GM19324 (cell line): Measurements from ENCODE around the gene C16orf89.
"Not testable (repeated sequence)": the region's sequence is repeated elsewhere in the genome, so short reads cannot be mapped to it uniquely, and the experiment has no call there.

Experiments
- ATAC-seq: cut with Tn5 transposase; IDR thresholded peaks from one replicate; pipeline ENCODE4 v1.9.1; 2021; ENCODE audit warnings: mild to moderate bottlenecking, moderate library complexity; ENCODE audit not compliant: unreplicated experiment, low FRiP score

The C16orf89 gene

DNA sequence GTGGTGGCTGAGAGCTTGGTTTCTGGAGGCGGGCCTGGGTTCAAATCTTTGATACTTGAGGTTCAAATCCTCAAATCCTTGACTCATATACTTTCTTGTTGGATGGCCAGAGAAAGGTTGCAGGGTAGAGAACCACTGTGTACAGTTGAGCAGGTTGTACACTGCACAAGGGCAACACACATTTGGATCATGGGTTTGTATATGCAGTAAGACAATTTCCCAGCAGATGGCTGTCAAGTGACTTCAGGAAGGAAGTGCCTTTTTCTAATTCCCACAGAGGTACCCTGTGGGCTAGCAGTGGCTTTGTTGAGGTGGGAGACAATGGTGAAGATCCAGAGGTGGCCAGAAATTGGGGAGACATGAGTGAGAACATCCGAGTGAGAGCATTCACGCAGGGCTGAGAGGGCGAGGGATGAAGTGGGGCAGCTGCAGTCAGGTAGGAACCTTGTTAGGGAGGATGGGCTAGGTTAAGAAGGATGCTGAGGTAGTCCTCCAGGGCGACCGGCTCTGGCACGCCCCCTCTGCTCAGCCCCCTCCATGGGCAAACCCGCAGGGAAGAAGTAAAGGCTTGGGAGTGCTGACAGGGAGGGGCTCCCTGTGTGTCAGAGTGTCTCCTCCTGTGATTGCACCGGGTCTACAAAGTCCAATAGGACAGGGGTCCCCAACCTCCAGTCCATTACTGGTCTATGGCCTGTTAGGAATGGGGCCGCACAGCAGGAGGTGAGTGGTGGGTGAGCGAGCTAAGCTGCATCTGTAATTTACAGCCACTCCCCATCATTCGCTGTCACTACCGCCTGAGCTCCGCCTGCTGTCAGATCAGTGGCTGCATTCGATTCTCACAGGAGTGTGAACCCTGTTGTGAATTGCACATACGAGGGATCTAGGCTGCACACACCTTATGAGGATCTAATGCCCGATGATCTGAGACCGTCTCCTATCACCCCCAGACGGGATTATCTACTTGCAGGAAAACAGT, 2.7 kb downstream of the C16orf89 start:
- ATAC-seq: no peak

DNA sequence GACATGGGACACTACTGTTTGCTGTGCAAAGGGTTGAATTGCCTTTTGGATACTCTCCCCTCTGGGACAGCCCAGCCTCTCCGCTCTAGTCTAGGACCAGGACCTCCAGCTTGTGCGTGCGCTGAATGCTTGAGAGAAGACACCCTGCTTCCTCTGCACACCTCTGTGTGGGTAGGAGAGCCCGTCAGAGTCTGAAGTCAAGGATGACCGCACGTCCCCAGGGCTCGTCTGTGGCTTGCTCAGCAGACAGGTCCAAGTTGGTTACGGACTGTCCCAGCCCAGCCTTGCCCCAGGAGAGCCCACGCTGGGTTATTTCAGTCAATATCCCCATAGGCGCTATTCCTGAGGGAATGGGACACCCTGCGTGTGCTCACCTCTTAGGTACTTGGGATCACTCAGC, 3.7 kb downstream of the C16orf89 start:
- ATAC-seq: no peak

DNA sequence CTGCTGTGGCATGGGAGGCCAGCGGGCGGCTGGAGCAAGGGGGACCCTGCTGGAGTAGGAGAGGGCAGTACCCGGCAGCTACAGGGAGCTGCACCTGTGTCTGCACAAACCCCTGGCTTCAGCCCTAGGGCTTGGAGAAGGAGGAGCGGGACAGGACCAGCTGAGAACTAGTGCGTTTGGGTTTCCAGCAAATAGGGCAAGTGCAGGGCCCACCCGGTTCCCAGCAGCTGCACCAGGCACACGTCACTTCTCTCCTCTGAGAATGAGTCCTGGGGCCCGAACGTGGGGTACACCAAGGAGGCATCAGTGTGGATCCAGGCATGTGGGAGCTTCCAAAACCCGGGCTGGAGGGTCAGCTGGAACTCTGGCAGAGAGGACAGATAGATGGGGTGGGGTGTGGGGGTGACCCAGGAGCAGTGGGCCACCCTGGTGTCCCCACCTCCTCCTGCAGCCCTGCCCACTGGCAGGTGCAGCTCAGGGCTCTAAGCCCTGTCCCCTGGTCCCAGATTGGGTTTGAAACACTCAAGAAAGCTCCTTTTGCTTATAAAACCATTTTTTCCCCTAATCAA, 5.6 kb downstream of the C16orf89 start:
- no peak for ATAC-seq

DNA sequence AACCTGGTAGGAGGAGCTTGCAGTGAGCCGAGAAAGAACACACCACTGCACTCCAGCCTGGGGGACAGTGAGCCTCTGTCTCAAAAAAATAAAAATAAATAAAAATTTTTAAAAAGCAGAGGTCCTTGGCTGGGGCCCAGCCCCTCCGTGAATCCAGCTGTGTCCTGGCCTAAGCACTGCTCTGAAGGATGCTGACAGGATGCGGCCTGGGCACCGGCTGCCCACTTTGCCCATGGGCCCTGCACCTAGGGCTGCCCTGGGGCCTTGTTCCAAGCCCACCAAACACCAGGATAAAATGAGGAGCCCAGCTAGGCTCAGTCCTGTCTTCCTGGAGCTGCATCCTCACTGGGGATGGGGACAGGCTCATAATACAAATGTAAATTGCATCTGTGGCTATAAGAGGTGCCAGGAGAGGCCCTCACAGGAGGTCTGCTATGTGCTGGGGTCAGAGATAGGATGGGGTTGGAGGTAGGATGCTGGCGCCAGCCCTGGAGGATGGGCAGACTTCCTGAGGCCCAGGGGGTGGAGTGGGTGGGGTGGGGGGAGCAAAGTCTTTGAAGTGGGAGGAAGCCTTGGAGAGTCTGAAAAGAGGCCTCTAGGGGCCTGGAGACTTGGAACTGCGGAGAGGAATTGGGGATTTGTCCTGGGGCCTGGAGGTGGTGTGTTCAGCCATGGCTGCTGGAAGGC, 6.2 kb downstream of the C16orf89 start:
- no peak for ATAC-seq

DNA sequence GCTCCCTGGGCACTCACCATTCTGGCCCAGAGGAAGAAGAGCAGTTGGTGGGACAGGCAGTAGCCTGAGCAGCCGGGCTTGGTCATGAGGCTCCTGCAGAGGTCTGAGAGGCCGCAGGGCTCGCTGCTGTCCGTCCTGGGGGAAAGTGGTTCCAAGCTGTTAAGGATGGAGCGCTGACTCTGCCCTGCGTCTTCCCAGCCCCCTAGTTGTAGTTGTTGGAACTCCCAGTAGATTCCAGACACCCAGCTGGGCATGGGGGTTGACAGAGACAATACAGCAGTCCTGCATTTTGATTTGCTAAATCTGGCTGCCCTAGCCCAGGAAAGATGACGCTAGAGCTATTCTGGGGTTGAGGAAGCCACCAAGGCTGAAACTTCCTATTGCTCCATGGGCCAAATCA, 7.3 kb downstream of the C16orf89 start:
- ATAC-seq: no peak

DNA sequence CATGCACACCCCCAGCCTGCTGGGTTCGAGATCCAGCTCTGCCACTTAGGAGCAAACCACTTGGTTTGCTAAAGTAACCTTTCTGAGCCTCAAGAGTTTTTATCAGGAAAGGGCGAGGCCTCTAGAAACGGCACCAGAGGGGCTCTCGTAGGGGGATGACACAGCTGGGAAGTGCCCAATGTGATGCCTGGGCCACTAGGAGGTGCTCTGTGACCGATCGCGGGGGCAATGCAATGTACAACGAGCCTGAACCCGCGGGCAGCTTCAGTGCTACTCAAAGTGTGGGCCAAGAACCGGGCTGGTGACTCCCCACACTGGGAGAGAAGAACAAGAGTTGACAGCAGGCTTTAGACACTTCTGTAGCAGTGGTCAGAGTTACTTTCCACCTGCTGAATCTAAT, 9.4 kb downstream of the C16orf89 start:
- no peak for ATAC-seq

DNA sequence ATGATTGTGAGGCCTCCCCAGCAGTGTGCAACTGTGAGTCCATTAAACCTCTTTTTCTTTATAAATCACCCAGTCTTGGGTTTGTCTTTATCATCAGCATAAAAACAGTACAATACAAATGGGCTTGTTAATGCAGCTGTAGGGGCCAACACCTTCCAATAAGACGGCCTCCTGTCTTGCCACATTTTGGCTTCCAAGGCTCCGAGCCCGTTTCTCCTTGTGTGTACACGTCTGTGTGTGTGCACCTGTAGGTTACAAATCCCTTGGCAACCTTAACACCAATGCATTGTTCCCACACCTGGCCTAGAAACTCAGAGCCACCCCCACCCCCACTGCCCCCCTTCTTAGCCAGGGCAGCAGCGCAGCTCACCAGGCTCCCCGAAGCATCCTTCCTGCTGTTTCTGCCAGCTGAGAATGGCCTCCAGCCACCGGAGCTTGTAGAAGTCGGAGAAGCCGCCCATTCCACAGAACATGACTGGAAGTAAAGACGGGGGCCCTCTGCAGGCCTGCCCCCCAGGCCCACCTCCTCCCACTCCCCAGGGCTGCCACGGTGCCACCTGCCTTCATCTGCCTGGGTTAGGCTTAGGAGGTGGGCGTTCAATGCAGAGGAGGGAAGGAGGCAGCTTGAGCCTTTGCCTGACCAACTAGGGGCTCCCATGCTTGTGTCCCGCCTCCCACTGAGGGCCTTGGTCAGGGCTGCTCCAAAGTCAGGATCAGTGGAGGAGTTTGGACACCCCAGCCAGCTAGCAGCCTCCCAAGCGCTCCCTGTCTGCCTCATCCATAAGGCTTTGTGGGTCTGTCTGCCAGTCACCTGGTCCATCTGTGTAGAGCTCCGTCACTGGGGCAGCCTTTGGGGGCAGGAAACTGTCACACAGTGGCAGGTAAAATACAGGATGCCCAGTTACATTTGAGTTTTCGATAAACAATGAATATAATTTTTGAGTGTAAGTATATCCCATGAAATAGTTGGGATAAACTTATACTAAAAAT, 10.6 kb downstream of the C16orf89 start:
- ATAC-seq: no peak

DNA sequence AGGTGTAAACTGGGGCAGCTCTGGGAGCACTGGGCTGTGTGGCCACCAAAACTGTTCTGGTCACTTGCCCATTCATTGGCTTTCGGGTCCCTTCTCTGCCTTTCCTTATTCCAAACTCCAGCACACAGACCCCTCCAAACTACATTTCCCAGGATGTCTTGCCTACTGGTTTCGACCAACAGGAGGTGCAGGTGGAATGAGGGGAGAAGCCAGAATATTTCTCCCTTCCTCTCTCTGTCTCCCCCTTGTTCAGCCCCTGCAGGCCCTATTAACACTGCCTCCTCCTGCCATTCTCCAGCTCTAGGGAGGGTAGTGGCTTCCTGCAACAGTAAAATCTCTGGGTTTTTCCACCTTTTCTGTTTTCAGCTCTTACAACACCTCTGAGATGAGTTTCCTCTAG, 18.8 kb downstream of the C16orf89 start:
- no peak for ATAC-seq

DNA sequence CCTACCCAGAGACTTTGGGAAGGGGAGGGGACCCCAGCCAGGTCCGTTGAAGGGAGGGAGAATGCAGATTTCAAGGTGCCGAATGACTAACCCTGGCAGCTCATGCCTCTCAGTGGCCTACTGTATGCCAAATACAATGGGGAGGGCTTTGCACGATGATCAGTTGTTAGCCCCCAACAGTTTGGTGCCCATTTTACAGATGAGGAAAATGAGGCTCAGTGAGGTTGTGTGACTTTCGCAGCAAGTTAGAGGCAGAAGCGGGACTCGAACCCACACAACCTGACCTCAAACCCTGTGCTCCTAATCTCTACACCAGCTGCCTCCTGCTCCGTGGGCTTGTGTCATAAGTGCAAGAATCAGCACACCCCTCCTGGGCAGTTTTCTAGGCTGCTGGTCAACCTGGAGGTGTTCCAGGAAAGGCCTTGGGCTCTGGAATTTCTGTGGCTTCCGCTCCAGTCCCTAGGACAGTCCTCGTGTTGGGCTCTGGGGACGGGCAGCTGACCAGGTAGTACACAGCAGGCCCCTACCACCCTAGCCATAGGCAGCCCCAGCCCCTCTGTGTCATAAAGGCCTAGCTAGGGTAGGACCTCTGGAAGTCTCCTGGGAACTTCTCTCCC, 20.1 kb downstream of the C16orf89 start:
- ATAC-seq: no peak

DNA sequence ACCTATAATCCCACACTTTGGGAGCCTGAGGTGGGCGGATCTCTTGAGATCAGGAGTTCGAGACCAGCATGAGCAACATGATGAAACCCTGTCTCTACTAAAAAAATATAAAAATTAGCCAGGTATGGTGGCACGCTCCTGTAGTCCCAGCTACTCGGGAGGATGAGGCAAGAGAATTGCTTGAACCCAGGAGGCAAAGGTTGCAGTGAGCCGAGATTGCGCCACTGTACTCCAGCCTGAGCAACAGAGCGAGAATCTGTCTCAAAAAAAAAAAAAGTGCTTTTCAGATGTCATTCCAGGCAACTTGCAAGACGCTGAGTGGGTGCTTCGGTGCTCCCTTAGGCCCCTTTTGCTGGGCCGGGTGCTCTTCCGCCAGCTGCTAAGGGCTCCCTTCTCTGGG, 21.2 kb downstream of the C16orf89 start:
- not testable (repeated sequence) for ATAC-seq

DNA sequence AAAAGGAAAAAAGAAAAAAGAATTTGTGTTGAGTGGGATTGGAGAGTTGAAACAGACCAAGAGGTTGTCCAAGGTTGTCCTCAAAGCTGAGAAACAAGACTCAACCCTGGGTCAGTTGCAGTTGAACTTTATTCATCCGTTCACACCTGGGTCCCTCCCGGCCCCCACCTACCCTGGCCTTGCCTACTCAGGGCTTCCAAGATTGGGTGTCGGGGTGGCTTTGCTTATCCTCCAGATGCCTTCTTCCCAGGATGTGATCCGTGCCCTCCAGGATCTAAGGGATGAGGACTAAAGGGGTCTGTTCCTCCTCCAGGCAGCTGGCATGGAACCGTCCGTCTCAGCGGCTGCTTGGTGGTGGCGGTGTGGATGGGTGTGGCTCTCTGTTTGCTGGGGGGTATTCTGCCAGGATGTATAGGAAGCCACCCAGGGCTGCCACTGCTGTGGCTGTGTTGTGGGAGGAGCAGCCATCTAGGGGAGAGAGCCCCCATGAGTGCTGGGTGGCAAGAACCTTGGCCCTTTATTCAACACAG, 21.7 kb downstream of the C16orf89 start:
- ATAC-seq: no peak

DNA sequence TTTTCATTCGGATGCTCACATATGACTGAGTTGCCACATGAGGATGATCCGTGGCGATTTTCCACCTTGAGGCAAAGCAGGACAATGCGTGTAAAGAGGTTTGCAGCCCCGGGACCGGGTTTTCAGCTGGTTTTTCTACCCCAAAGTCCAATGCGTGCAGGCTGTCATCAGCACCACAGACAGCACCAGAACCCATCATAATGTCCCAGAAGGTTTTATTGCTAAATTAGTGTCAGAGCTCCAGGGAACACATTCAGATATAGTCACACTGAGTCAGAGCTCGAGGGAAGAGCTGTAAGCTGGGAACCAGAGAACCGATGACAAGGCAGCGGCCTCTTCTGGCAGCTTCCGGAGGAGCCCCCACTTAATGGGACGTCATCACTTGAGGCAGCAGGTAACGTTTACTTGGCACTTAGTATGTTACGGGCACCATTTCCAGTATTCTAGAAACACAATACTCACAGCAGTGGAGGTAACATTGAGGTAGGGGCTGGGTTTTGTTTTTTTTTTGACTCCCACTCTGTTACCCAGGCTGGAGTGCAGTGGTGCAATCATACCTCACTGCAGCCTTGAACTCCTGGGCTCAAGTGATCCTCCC, 23.1 kb downstream of the C16orf89 start:
- ATAC-seq: no peak

DNA sequence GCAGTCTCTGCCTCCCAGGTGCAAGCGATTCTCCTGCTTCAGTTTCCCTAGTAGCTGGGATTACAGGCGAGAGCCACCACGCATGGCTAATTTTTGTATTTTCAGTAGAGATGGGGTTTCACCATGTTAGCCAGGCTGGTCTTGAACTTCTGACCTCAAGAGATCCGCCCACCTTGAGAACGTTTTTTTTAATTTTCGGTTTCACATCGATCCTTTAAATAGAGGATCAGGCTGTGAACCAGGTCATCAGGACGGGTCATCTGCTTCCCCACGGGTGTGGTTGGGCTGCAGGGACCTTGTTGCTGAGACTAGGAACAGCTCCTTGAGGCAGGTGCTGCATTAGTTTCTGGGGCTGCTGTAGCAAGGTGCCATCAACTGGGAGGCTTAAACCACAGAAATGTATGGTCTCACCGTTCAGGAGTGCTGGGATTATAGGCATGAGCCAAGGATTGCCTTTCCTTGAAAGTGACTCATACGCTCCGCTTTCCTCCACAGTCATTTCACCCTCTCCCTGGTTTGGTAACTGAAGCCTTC, 24.1 kb downstream of the C16orf89 start:
- no peak for ATAC-seq

DNA sequence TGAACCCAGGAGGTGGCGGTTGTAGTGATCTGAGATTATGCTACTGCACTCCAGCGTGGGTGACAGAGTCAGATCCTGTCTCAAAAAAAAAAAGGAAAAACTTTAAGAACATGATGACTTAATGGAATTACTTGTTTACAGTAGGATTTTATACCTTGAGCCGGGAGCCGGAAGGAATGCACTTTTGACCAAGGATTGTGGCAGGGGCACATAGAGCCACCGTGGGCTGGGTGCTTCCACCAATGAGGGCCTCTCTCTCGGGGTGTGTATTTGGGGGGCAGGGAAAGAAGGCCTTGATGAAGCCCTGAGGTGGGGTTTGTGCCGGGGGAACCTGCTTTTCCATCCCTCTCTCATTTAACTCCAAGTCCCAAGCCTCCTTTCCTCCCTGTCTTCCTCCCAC, 25.3 kb downstream of the C16orf89 start:
- no peak for ATAC-seq

DNA sequence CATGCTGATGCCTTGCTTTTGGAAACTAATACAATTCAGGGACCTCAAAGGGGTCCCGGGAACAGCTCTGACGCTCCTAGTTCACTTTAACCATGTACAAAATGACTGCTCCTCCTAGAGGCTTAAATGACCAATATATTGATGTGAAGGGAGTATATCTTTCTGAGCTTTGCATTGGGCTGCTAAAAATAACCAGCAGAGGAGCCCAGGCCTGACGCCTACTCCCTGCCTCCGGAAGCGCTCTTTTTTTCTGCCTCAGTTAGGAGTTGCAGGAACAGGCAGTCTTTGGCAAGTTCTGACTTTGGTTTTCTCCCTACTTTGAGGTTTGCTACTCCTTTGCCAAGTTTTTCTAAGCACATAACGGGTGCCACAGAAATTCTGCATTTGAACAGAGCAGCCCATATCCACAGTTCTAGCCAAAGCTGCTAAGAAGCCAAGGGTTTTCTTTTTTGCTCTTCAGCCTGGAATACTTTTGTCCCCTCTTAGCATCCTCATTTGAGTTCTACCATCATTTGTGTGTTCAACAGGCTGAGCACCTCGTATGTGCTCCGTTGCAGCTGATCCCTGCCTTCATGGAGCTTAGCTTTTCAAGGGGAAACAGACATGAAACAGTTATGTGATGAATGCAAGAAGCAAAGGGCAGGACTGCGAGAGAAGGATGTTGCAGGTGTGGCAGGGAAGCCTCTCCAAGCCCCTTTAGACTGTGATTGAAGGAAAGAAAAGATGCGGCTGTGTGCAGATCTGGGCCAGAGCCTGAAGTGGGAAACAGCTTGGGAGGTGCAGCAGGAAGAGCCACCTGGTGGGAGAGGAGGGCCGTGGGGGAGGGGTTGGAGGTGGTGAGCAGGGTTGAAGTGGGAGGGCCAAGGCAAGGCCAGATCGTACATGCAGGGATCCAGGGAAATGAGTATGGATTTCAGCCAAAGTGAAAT, 29.3 kb downstream of the C16orf89 start:
- ATAC-seq: no peak

DNA sequence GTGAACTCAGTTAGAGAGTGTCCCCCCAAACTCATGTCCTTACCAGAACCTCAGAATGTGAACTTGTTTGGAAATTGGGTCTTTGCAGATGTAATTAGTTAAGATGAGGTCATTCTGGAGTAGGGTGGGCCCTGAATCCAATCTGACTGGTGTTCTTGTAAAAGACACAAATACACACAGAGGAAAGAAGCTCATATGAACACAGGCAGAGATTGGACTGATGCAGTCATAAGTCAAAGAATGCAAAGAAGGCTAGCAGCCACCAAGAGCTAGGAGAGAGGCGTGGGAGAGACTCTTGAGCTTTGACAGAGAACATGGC, 29.9 kb downstream of the C16orf89 start:
- no peak for ATAC-seq

DNA sequence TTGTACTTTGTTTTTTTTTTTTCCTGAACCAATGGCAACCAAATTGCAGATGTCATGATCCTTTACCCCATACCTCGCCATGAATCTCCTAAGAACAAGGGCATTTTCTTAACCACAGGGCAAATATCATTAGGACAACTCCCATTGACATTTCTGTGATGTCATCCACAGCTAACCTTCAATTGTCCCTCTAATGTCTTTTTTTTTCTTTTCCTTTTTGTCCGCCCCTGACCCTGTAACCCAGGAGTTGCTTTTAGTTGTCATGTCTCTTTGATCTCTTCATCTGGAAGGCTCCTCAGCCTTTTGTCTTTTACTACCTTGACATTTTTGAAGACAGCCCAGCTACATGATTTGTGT, 31.6 kb downstream of the C16orf89 start:
- no peak for ATAC-seq
